Measurements from ENCODE around the gene SUN3. TPM values are rescaled to one million over a fixed set of nuclear protein-coding genes. Genes with fewer than 3 reads are reported as not detected.

Gene SUN3
- total and polyA plus RNA-seq, 2 of the 4 experiments (the other 2 are of a cell fraction): not detected

DNA sequence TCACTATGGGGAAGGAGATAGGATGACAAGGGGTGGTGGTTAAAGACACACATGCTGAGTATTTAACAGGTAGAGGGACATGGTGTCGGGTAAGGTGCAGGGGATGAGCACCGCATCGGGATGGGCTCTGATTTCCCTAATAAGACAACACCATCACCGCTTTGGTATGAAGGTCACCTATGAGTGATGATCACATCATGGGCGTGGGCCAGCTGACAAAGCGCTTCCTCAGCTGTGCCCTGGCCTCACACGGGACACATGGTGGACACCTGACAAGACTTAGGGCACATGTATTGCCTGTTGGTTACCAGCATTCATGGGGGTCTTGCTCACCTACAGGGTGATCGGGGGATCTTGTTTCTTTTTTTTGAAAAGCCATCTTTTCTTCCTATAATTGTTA is 19.2 kb upstream of the SUN3 start:
- dilution Hi-C loops (cut with HindIII; ENCODE audit: low sequenced_read_pairs, unreplicated experiment): no loop called here
- BruUV-seq (replicated peaks): no TSS peak
- WGBS, 2 experiments (ENCODE audit: extremely low coverage in 2 of 2, insufficient read length in 1 of 2): no CpG with 5 or more reads among the region's 8 CpGs

More for the DNA sequence above, 19.2 kb upstream of the SUN3 start:
- Histone ChIP-seq H4K8ac (ENCODE audit: low read depth in 2 of 2, low read length in 2 of 2) (no peak overlapping the region), H3K27me3 (ENCODE audit: control insufficient read depth, insufficient read depth, low read length) (peaks cover 2% of the 10 kb centered on the region; the same call in 1 of the 2 replicates), H3K18ac (ENCODE audit: low read depth, low read length) (no peak overlapping the region), H3K9ac (ENCODE audit: low read depth, low read length) (no peak overlapping the region), H4K5ac (ENCODE audit: low read depth, low read length) (no peak overlapping the region), H3K14ac (replicated peaks; ENCODE audit: low read depth, low read length) (no peak overlapping the region), H3K4me3 (ENCODE audit: insufficient read depth, low read depth, low read length) (no peak overlapping the region), H4K91ac (ENCODE audit: insufficient read depth, low read depth, low read length) (no peak overlapping the region), H3K27ac (ENCODE audit: insufficient read depth, low read length) (no peak overlapping the region), H3K4ac (ENCODE audit: low read depth, low read length) (no peak overlapping the region), H2AFZ (replicated peaks; ENCODE audit: low read length, poor library complexity) (no peak overlapping the region), H3K23ac (ENCODE audit: low read depth, low read length) (no peak overlapping the region), H3K9me3 (ENCODE audit: control insufficient read depth, insufficient read depth, low read length) (no peaks in the 10 kb centered on the region), H3K9me1 (ENCODE audit: insufficient read depth, low read length) (peaks cover 3% of the 10 kb centered on the region), H2BK20ac (ENCODE audit: low read depth, low read length) (no peak overlapping the region), H3K79me1 (ENCODE audit: low read depth in 1 of 2, low read length in 2 of 2) (no peaks in the 10 kb centered on the region), H2BK15ac (ENCODE audit: low read depth, low read length) (no peak overlapping the region), H3K36me3 (ENCODE audit: control insufficient read depth, insufficient read depth, low read length) (no peaks in the 10 kb centered on the region), H2BK120ac (ENCODE audit: low read depth, low read length) (no peak overlapping the region), H2AK5ac (ENCODE audit: low read depth, low read length) (no peak overlapping the region; the same call in 1 of the 2 replicates), H3K56ac (ENCODE audit: extremely low read depth, insufficient read depth, low read length) (no peak overlapping the region), H3K4me1 (ENCODE audit: control insufficient read depth, insufficient read depth, low read length) (peaks cover 2% of the 10 kb centered on the region), H2AK9ac (replicated peaks; ENCODE audit: low read depth, low read length, poor library complexity) (no peak overlapping the region), H4K20me1 (ENCODE audit: insufficient read depth, low read length) (no peaks in the 10 kb centered on the region), H3K4me2 (ENCODE audit: low read depth, low read length) (no peak overlapping the region), H2BK5ac (ENCODE audit: low read depth, low read length, poor library complexity, severe bottlenecking) (no peak overlapping the region)
- TF ChIP-seq NFE2L2 (IDR thresholded peaks at IDR 0.05; ENCODE audit: low read depth, low read length) (no peak), RCOR1 (IDR thresholded peaks at IDR 0.05; ENCODE audit: insufficient replicate concordance, low read length) (no peak), BHLHE40 (IDR thresholded peaks at IDR 0.05; ENCODE audit: low read depth, low read length) (no peak), SMC3 (IDR thresholded peaks at IDR 0.05; ENCODE audit: low read depth, low read length) (no peak), MAFK (IDR thresholded peaks at IDR 0.05; ENCODE audit: low read depth, low read length) (no peak), RAD21 (IDR thresholded peaks at IDR 0.05; ENCODE audit: low read length) (no peak), MXI1 (IDR thresholded peaks at IDR 0.05; ENCODE audit: borderline replicate concordance, low read depth, low read length) (no peak), MAZ (IDR thresholded peaks at IDR 0.05; ENCODE audit: borderline replicate concordance, low read depth, low read length) (no peak), RFX5 (IDR thresholded peaks at IDR 0.05; ENCODE audit: low read depth, low read length) (no peak), CEBPB (IDR thresholded peaks at IDR 0.05; ENCODE audit: low read depth, low read length) (no peak), POLR2A (IDR thresholded peaks at IDR 0.05; ENCODE audit: low read depth, low read length) (no peak), CHD1 (IDR thresholded peaks at IDR 0.05; ENCODE audit: low read depth, low read length) (no peak), FOS (IDR thresholded peaks at IDR 0.05; ENCODE audit: low read depth, low read length) (no peak)
- TF ChIP-seq, protein P1, sequence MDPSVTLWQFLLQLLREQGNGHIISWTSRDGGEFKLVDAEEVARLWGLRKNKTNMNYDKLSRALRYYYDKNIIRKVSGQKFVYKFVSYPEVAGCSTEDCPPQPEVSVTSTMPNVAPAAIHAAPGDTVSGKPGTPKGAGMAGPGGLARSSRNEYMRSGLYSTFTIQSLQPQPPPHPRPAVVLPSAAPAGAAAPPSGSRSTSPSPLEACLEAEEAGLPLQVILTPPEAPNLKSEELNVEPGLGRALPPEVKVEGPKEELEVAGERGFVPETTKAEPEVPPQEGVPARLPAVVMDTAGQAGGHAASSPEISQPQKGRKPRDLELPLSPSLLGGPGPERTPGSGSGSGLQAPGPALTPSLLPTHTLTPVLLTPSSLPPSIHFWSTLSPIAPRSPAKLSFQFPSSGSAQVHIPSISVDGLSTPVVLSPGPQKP (IDR thresholded peaks at IDR 0.05; ENCODE audit: borderline replicate concordance, low read depth, low read length): no peak
- TF ChIP-seq, protein P2, sequence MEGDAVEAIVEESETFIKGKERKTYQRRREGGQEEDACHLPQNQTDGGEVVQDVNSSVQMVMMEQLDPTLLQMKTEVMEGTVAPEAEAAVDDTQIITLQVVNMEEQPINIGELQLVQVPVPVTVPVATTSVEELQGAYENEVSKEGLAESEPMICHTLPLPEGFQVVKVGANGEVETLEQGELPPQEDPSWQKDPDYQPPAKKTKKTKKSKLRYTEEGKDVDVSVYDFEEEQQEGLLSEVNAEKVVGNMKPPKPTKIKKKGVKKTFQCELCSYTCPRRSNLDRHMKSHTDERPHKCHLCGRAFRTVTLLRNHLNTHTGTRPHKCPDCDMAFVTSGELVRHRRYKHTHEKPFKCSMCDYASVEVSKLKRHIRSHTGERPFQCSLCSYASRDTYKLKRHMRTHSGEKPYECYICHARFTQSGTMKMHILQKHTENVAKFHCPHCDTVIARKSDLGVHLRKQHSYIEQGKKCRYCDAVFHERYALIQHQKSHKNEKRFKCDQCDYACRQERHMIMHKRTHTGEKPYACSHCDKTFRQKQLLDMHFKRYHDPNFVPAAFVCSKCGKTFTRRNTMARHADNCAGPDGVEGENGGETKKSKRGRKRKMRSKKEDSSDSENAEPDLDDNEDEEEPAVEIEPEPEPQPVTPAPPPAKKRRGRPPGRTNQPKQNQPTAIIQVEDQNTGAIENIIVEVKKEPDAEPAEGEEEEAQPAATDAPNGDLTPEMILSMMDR (conservative IDR thresholded peaks at IDR 0.05; ENCODE audit: low read depth, low read length): no peak
- TF ChIP-seq, protein P3, sequence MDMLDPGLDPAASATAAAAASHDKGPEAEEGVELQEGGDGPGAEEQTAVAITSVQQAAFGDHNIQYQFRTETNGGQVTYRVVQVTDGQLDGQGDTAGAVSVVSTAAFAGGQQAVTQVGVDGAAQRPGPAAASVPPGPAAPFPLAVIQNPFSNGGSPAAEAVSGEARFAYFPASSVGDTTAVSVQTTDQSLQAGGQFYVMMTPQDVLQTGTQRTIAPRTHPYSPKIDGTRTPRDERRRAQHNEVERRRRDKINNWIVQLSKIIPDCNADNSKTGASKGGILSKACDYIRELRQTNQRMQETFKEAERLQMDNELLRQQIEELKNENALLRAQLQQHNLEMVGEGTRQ (IDR thresholded peaks at IDR 0.05; ENCODE audit: low read depth, low read length): no peak
- ATAC-seq (ENCODE audit: low read depth): no peak
- intact Hi-C loops (cut with micrococcal nuclease): no loop called here
- ChIA-PET POLR2A (ENCODE audit: unreplicated experiment) (no interaction called here), CTCF (interaction anchor here (0.9 to 1.0 kb wide), 2 partner anchors 10 to 12 kb away, joined by 3 read pairs; no protein-coding TSS in a partner anchor)
- in situ Hi-C loops (cut with MboI; ENCODE audit: low sequenced_read_pairs): no loop called here
- no peak for DNase-seq
